Measurements from ENCODE around the gene TKT.

The TKT gene

DNA sequence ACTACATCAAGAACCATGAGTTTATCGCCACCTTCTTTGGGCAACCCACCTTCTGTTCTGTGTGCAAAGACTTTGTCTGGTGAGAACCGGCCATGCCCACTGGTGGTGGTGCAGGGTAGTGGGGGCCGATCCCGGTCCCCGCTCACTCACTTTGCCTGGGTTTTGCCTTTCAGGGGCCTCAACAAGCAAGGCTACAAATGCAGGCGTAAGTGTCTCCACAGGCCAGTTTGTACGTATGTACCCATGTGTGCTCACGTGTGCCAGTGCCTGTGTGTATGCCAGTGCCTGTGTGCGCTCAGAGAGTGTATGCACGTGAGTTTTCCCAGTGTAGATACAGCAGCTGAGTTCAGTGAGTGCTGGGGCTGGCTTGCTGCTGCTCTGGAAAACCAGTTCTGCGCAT is 74.3 kb downstream of the TKT start:
- DNase-seq (ENCODE audit: low read depth in 3 of 3, low spot score in 1 of 3), result no peak

DNA sequence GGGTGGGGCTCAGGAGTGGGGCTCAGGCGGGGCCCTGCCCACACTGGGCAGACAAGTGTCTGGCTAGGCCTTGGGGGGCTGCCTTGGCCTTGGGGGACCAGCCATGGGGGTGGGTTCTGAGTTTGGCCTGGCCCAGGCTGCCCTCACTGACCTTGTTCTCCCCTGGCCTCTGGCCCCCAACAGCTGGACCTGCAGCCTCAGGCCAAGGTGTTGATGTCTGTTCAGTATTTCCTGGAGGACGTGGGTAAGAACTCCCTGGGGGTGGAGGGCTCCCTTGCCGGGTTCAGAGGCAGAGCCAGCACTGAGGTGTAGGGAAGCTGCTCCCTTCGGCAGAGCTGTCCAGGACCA is 74.8 kb downstream of the TKT start:
- DNase-seq (ENCODE audit: low read depth in 3 of 3, low spot score in 1 of 3), result no peak

DNA sequence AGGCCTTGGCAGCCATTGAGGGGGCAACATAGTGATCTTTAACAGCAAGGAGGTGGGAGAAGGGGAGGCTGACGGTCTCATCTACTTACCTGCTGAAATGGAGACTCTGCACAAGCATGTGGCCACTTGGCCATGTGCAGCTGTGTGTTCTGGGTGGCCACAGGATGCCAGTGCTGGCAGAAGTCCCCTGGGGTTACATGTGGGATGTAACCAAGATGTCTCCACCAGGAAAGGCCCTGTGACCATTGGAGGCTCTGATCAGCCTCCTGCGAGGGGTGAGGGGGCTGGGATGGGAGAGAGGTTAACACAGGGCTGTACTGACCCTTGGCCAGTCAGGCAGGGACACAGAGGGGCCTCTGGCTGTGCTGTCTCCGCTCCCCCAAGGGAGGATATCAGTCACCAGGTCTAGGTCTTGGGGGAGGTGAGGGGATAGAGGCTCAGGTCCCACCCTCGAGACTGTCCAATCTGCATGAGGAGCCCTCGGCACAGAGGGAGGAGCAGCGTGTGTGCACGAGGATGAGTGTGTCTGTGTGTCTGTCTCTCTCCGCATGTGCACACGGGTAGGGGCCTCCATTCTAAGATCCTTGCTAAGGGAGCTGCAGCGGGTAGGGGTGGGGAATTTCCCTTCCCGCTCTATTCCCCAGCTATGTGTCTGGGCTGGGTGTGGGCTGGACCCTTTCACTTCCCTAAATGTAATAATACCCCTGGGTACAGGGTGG is 75.4 kb downstream of the TKT start:
- no peak for DNase-seq (ENCODE audit: low read depth in 3 of 3, low spot score in 1 of 3)

DNA sequence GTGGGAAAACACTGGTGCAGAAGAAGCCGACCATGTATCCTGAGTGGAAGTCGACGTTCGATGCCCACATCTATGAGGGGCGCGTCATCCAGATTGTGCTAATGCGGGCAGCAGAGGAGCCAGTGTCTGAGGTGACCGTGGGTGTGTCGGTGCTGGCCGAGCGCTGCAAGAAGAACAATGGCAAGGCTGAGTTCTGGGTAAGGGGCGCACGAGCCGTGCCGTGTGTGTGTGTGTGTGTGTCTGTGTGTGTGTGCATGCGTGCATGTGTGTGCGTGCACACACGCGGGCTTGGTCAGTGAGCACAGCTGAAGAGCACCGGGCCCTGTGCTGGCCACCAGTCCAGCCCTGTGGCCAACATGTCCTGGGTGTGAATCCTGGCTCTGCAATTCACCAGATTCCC is 76.2 kb downstream of the TKT start:
- no peak for DNase-seq (ENCODE audit: low read depth in 3 of 3, low spot score in 1 of 3)

DNA sequence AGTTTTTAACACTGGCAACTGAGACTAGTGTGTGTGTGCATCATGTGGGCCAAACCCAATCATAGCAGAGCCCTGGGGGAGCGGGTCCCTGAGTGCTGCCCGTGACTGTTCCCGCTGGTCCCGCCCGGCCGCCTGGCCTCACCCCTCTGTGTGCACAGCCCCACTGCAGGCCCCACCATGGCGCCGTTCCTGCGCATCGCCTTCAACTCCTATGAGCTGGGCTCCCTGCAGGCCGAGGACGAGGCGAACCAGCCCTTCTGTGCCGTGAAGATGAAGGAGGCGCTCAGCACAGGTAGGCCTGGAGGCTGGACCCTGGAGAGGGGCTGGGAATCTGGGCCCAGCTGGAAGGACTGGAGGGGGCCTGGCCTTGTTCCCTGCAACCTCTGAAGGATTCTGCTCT is 77.6 kb downstream of the TKT start:
- DNase-seq (ENCODE audit: low read depth in 3 of 3, low spot score in 1 of 3), result no peak

DNA sequence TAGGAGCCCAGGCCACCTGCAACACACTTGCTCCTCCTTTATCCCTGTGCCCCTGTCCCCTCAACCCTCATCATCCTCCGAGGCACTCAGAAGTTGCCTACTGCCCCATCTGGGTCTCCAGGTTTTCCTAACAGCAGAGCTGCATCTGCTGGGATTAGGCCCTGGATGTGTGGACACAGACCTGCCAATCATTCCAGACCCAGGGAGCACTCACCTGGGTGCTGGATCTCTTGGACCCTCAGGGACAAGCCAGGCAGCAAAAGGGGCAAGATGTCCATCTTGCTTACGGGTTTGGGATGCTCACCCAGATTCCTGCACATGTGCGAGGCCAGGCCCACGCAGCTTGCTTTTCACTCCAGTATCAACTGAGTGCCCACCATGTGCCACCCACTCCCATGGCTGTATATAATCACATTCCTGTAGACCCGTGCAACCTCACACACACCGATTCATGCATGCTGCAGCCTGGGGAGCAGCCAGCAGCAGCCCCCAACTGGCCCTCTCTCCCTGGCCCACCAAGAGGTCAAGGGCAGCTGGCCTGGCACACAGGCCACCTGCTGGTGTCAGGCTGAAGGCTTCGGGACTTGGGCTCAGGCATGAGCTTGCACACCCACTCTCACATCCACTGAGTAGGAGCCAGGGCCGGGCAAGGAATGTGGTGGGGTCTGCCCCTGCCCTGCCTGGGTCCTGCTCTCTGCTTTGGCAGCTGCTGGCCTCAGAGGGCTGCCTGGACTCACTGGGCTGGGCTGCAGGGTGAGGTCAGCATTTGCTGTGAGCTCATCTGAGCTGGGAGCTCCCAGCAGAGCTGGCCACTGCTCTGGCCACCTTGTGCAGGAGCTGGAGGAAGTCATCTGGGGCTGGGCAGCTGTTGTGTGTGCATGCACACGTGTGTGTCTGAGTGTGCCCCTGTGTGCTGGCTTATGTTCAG is 79.9 kb downstream of the TKT start:
- DNase-seq (ENCODE audit: low read depth in 3 of 3, low spot score in 1 of 3), result no peak

All from stimulated activated CD4-positive, alpha-beta T cell treated with anti-CD3 and anti-CD28 coated beads, TNF-alpha, amount 100 ng/mL, for 1 hour (primary cell).